ENCODE measurements around the gene STARD9. TPM values are rescaled to one million over a fixed set of nuclear protein-coding genes. Genes with fewer than 3 reads are reported as not detected.

The STARD9 gene
- total RNA-seq, 1 experiment from 2014 or later, result 0.86 TPM

- intact Hi-C loops (cut with micrococcal nuclease; ENCODE audit: unreplicated experiment), result no loop called here
- Mint-ChIP-seq H3K4me1 (ENCODE audit: low read depth, unreplicated experiment) (no peaks in the 10 kb centered on the region), H3K27ac (ENCODE audit: unreplicated experiment) (no peak overlapping the region), H3K9me3 (ENCODE audit: unreplicated experiment) (peaks cover 9% of the 10 kb centered on the region), H3K27me3 (ENCODE audit: insufficient read depth, unreplicated experiment) (no peaks in the 10 kb centered on the region), H3K36me3 (ENCODE audit: insufficient read depth, unreplicated experiment) (no peaks in the 10 kb centered on the region), H3K4me3 (ENCODE audit: unreplicated experiment) (no peak overlapping the region)
- Histone ChIP-seq H3K4me1 (no peaks in the 10 kb centered on the region), H3K27me3 (replicated peaks; ENCODE audit: control insufficient read depth, insufficient read depth, low read length) (no peaks in the 10 kb centered on the region), H3K4me3 (ENCODE audit: low read depth, low read length) (no peak overlapping the region), H3K9me3 (no peaks in the 10 kb centered on the region), H3K36me3 (ENCODE audit: control insufficient read depth, insufficient read depth, low read length) (no peaks in the 10 kb centered on the region)
- no TSS peak for BruUV-seq (replicated peaks)
- CTCF ChIA-PET, result interaction anchor here (0.7 kb wide), 1 partner anchor 47 kb away, joined by 5 read pairs; no protein-coding TSS in a partner anchor
- POLR2A ChIA-PET, result no interaction called here
- no peak for DNase-seq
- no peak for TF ChIP-seq CTCF (IDR thresholded peaks at IDR 0.05; ENCODE audit: insufficient read depth in 1 of 2, low read depth in 1 of 2, low read length in 1 of 2, severe bottlenecking in 1 of 2, unreplicated experiment in 1 of 2)
Measured at GRCh38 chr15:42602501-42602900, 27.1 kb downstream of the STARD9 start.

GRCh38 chr15:42603978-42604377 is 28.6 kb downstream of the STARD9 start:
- Mint-ChIP-seq H3K27me3 (ENCODE audit: insufficient read depth, unreplicated experiment) (peaks cover 3% of the 10 kb centered on the region), H3K9me3 (ENCODE audit: unreplicated experiment) (peaks cover 9% of the 10 kb centered on the region), H3K27ac (ENCODE audit: unreplicated experiment) (no peak overlapping the region), H3K4me3 (ENCODE audit: unreplicated experiment) (no peak overlapping the region), H3K4me1 (ENCODE audit: low read depth, unreplicated experiment) (no peaks in the 10 kb centered on the region), H3K36me3 (ENCODE audit: insufficient read depth, unreplicated experiment) (no peaks in the 10 kb centered on the region)
- H3K4me1 ChIP-seq, result no peaks in the 10 kb centered on the region
- intact Hi-C loops (cut with micrococcal nuclease; ENCODE audit: unreplicated experiment), result no loop called here
- TF ChIP-seq CTCF (IDR thresholded peaks at IDR 0.05; ENCODE audit: insufficient read depth in 1 of 2, low read depth in 1 of 2, low read length in 1 of 2, severe bottlenecking in 1 of 2, unreplicated experiment in 1 of 2), result no peak
- H3K9me3 ChIP-seq, result no peaks in the 10 kb centered on the region
- ChIA-PET CTCF (no interaction called here), POLR2A (no interaction called here)
- no TSS peak for BruUV-seq (replicated peaks)
- H3K27me3 ChIP-seq (replicated peaks; ENCODE audit: control insufficient read depth, insufficient read depth, low read length), result no peaks in the 10 kb centered on the region; the same call in 1 of the 2 replicates
- DNase-seq, result no peak
- no peaks in the 10 kb centered on the region for H3K36me3 ChIP-seq (ENCODE audit: control insufficient read depth, insufficient read depth, low read length)
- no peak overlapping the region for H3K4me3 ChIP-seq (ENCODE audit: low read depth, low read length)

- POLR2A ChIA-PET, result no interaction called here
- Histone ChIP-seq H3K9me3 (no peaks in the 10 kb centered on the region), H3K4me1 (no peaks in the 10 kb centered on the region), H3K4me3 (ENCODE audit: low read depth, low read length) (no peak overlapping the region), H3K27me3 (replicated peaks; ENCODE audit: control insufficient read depth, insufficient read depth, low read length) (no peaks in the 10 kb centered on the region; the same call in 1 of the 2 replicates), H3K36me3 (ENCODE audit: control insufficient read depth, insufficient read depth, low read length) (no peaks in the 10 kb centered on the region)
- Mint-ChIP-seq H3K9me3 (ENCODE audit: unreplicated experiment) (peaks cover 9% of the 10 kb centered on the region), H3K36me3 (ENCODE audit: insufficient read depth, unreplicated experiment) (no peaks in the 10 kb centered on the region), H3K27me3 (ENCODE audit: insufficient read depth, unreplicated experiment) (peaks cover 3% of the 10 kb centered on the region), H3K4me1 (ENCODE audit: low read depth, unreplicated experiment) (no peaks in the 10 kb centered on the region), H3K27ac (ENCODE audit: unreplicated experiment) (no peak overlapping the region), H3K4me3 (ENCODE audit: unreplicated experiment) (no peak overlapping the region)
- no TSS peak for BruUV-seq (replicated peaks)
- TF ChIP-seq CTCF (IDR thresholded peaks at IDR 0.05; ENCODE audit: insufficient read depth in 1 of 2, low read depth in 1 of 2, low read length in 1 of 2, severe bottlenecking in 1 of 2, unreplicated experiment in 1 of 2), result no peak
- CTCF ChIA-PET, result interaction anchor here (1.0 kb wide), 1 partner anchor 13 kb away, joined by 3 read pairs; no protein-coding TSS in a partner anchor
- intact Hi-C loops (cut with micrococcal nuclease; ENCODE audit: unreplicated experiment), result no loop called here
- DNase-seq, result no peak
Measured at GRCh38 chr15:42604894-42605744, 29.7 kb downstream of the STARD9 start.
